Tibial nerve (tissue), 4 donors: ENCODE data around the gene DSG4. TPM values are rescaled to one million over a fixed set of nuclear protein-coding genes. Genes with fewer than 3 reads are reported as not detected.

Experiments used
- DNase-seq, 2 donors: peaks; one replicate each; pipeline ENCODE4 v3.0.0-alpha.2; 2019; ENCODE audit warnings: low spot score in 2 of 2
- H3K27ac ChIP-seq, 4 donors: fragments of 200-600 bp; sonication (generic) in 3 of 4; one replicate each; pipeline ENCODE4 v1.5.1; 2017 to 2019; ENCODE audit warnings: mild to moderate bottlenecking in 1 of 4
- H3K27me3 ChIP-seq, 2 donors: fragments of 200-600 bp; sonication (generic) in 1 of 2; one replicate each; pipeline versions ENCODE4 v1.5.1 to v1.6.0; 2017 to 2019
- H3K36me3 ChIP-seq, 3 donors: fragments of 200-600 bp; sonication (generic); one replicate each; pipeline ENCODE4 v1.5.1; 2018 to 2019
- H3K4me1 ChIP-seq, 4 donors: fragments of 200-600 bp; sonication (generic) in 3 of 4; one replicate each; pipeline ENCODE4 v1.5.1; 2017 to 2019
- H3K4me3 ChIP-seq, 4 donors: fragments of 200-600 bp; sonication (generic) in 3 of 4; one replicate each; pipeline ENCODE4 v1.5.1; 2017 to 2019; ENCODE audit warnings: mild to moderate bottlenecking in 1 of 4, moderate library complexity in 1 of 4
- H3K9me3 ChIP-seq, 4 donors: fragments of 200-600 bp; sonication (generic) in 3 of 4; one replicate each; pipeline ENCODE4 v1.5.1; 2017 to 2019
- CTCF ChIP-seq, 5 experiments: fragments of 200-600 bp in 3 of 5; fragments of 450-650 bp in 2 of 5; sonication (generic) in 3 of 5; IDR thresholded peaks; one replicate each; pipeline ENCODE4 v1.5.1; 2016 to 2019; ENCODE audit warnings: antibody characterized with exemption in 5 of 5, mild to moderate bottlenecking in 3 of 5, moderate library complexity in 2 of 5
- EP300 ChIP-seq, 2 donors: sonication (generic); formaldehyde crosslinking; IDR thresholded peaks; one replicate each; pipeline ENCODE4 v1.6.1; 2017; ENCODE audit warnings: antibody characterized with exemption in 2 of 2, mild to moderate bottlenecking in 1 of 2
- POLR2A ChIP-seq, 2 donors: fragments of 450-650 bp; IDR thresholded peaks; one replicate each; pipeline ENCODE4 v1.6.1; 2017; ENCODE audit warnings: antibody characterized with exemption in 2 of 2, mild to moderate bottlenecking in 2 of 2, moderate library complexity in 2 of 2
- WGBS, 2 donors: methylation state at CpG; one replicate each; pipeline ENCODE4 v1.1.5; 2018; 5-methylcytosine and 5-hydroxymethylcytosine counted together
- total RNA-seq, 4 donors: library from RNA; depleted of rRNA; stranded (reverse); fragments of >200 nt; gene quantifications; one replicate each; pipeline ENCODE4 v1.1.0, GENCODE V29; 2016

DSG4 gene
- total RNA-seq, 4 donors from 2014 or later: not detected

- TF ChIP-seq POLR2A (IDR thresholded peaks at IDR 0.05) (no peak), EP300 (IDR thresholded peaks at IDR 0.05) (no peak), CTCF (IDR thresholded peaks at IDR 0.05) (no peak)
- no peak overlapping the region for H3K27ac ChIP-seq
- WGBS, 2 donors: 55 to 58% methylated on average over 4 of the region's 4 CpGs
Measured at GRCh38 chr18:31409276-31409675, 32.7 kb downstream of the DSG4 start.

GRCh38 chr18:31410716-31411483 lies 34.3 kb downstream of the DSG4 start:
- TF ChIP-seq EP300 (IDR thresholded peaks at IDR 0.05) (no peak), CTCF (IDR thresholded peaks at IDR 0.05) (no peak), POLR2A (IDR thresholded peaks at IDR 0.05) (no peak)
- H3K9me3 ChIP-seq: no peaks in the 10 kb centered on the region
- no peaks in the 10 kb centered on the region for H3K36me3 ChIP-seq
- no peak overlapping the region for H3K27ac ChIP-seq
- H3K4me1 ChIP-seq: no peaks in the 10 kb centered on the region
- H3K4me3 ChIP-seq: no peak overlapping the region
- WGBS, 2 donors: 60 to 71% methylated on average over 37 of the region's 37 CpGs
- H3K27me3 ChIP-seq: no peaks in the 10 kb centered on the region
- no peak for DNase-seq

More at GRCh38 chr18:31409276-31409675, 32.7 kb downstream of the DSG4 start:
- no peak for DNase-seq
- H3K27me3 ChIP-seq: no peaks in the 10 kb centered on the region
- H3K9me3 ChIP-seq: no peaks in the 10 kb centered on the region
- no peaks in the 10 kb centered on the region for H3K36me3 ChIP-seq
- H3K4me1 ChIP-seq: no peaks in the 10 kb centered on the region
- no peak overlapping the region for H3K4me3 ChIP-seq

- Histone ChIP-seq H3K4me3 (no peak overlapping the region), H3K4me1 (no peaks in the 10 kb centered on the region), H3K27ac (no peak overlapping the region), H3K9me3 (no peaks in the 10 kb centered on the region), H3K36me3 (no peaks in the 10 kb centered on the region), H3K27me3 (no peaks in the 10 kb centered on the region)
- no peak for DNase-seq
- 90 to 92% methylated on average over 6 of the region's 6 CpGs for WGBS, 2 donors
- TF ChIP-seq POLR2A (IDR thresholded peaks at IDR 0.05) (no peak), EP300 (IDR thresholded peaks at IDR 0.05) (no peak), CTCF (IDR thresholded peaks at IDR 0.05) (no peak)
Measured at GRCh38 chr18:31413137-31413536, 36.6 kb downstream of the DSG4 start.

GRCh38 chr18:31417850-31418249 lies 41.3 kb downstream of the DSG4 start:
- TF ChIP-seq CTCF (IDR thresholded peaks at IDR 0.05) (no peak), EP300 (IDR thresholded peaks at IDR 0.05) (no peak), POLR2A (IDR thresholded peaks at IDR 0.05) (no peak)
- Histone ChIP-seq H3K36me3 (no peaks in the 10 kb centered on the region), H3K27ac (no peak overlapping the region), H3K9me3 (no peaks in the 10 kb centered on the region), H3K4me3 (no peak overlapping the region), H3K27me3 (no peaks in the 10 kb centered on the region), H3K4me1 (no peaks in the 10 kb centered on the region)
- DNase-seq: no peak

- Histone ChIP-seq H3K9me3 (no peaks in the 10 kb centered on the region), H3K27me3 (no peaks in the 10 kb centered on the region), H3K4me3 (no peak overlapping the region), H3K4me1 (no peaks in the 10 kb centered on the region), H3K36me3 (no peaks in the 10 kb centered on the region), H3K27ac (no peak overlapping the region)
- TF ChIP-seq EP300 (IDR thresholded peaks at IDR 0.05): no peak
- no peak for TF ChIP-seq POLR2A (IDR thresholded peaks at IDR 0.05)
- TF ChIP-seq CTCF (IDR thresholded peaks at IDR 0.05): no peak
- WGBS, 2 donors: 82 to 88% methylated on average over 7 of the region's 7 CpGs
- no peak for DNase-seq
Measured at GRCh38 chr18:31419457-31419932, 42.9 kb downstream of the DSG4 start.
